Activated CD4-positive, alpha-beta T cell treated with anti-CD3 and anti-CD28 coated beads, Interleukin-2, Interleukin-6, amounts not matched to agents 100 ng/mL and 50 ng/mL, durations not matched to agents 16 hours and 8 hours (primary cell): ENCODE data around the gene CSNK2A1.
"Not testable (repeated sequence)": the region's sequence is repeated elsewhere in the genome, so short reads cannot be mapped to it uniquely, and the experiment has no call there.

ENCODE experiments used
- DNase-seq: peaks from one replicate; pipeline ENCODE4 v3.0.0-alpha.2; 2020

Gene CSNK2A1

GRCh38 chr20:480044-480443 lies 63.5 kb downstream of the CSNK2A1 start:
- DNase-seq = no peak

- DNase-seq = no peak
These were observed 64.1 kb downstream of the CSNK2A1 start for GRCh38 chr20:479487-479886.

- DNase-seq = peak; percentile 72
These were observed 64.6 kb downstream of the CSNK2A1 start for GRCh38 chr20:478949-479429.

GRCh38 chr20:478010-478948 lies 65.3 kb downstream of the CSNK2A1 start:
- DNase-seq = no peak

- not testable (repeated sequence) for DNase-seq
These were observed 66.9 kb downstream of the CSNK2A1 start for GRCh38 chr20:476561-477249.

- no peak for DNase-seq
These were observed 67.9 kb downstream of the CSNK2A1 start for GRCh38 chr20:475463-476357.

- DNase-seq = no peak
These were observed 69.0 kb downstream of the CSNK2A1 start for GRCh38 chr20:474581-474980.

GRCh38 chr20:472889-473292 lies 70.7 kb downstream of the CSNK2A1 start:
- DNase-seq = no peak

GRCh38 chr20:472137-472846 lies 71.3 kb downstream of the CSNK2A1 start:
- DNase-seq = no peak

- DNase-seq = no peak
These were observed 73.7 kb downstream of the CSNK2A1 start for GRCh38 chr20:469746-470490.

GRCh38 chr20:467755-468154 lies 75.8 kb downstream of the CSNK2A1 start:
- DNase-seq = no peak

GRCh38 chr20:462199-462991 lies 81.2 kb downstream of the CSNK2A1 start, which contains the start of gene TBC1D20:
Gene TBC1D20 (minus strand): TSS chr20:462533. CDS start chr20:462405, 128 bp downstream.
- peak; percentile 91 for DNase-seq

GRCh38 chr20:461254-462198 lies 82.1 kb downstream of the CSNK2A1 start:
- peak; percentile 55 for DNase-seq

- DNase-seq = no peak
These were observed 82.9 kb downstream of the CSNK2A1 start for GRCh38 chr20:460707-461106.

- no peak for DNase-seq
These were observed 83.4 kb downstream of the CSNK2A1 start for GRCh38 chr20:460180-460579.

GRCh38 chr20:458776-459175 lies 84.8 kb downstream of the CSNK2A1 start:
- DNase-seq = no peak

GRCh38 chr20:454951-455350 lies 88.6 kb downstream of the CSNK2A1 start:
- DNase-seq = no peak

- DNase-seq = not testable (repeated sequence)
These were observed 91.6 kb downstream of the CSNK2A1 start for GRCh38 chr20:452021-452420.
